GM18873 (cell line): ENCODE measurements around the gene OR4M1.
"Not testable (repeated sequence)": the region's sequence is repeated elsewhere in the genome, so short reads cannot be mapped to it uniquely, and the experiment has no call there.

ENCODE experiments used
- ATAC-seq: cut with Tn5 transposase; IDR thresholded peaks from one replicate; pipeline ENCODE4 v1.9.1; 2021; ENCODE audit warnings: mild to moderate bottlenecking, moderate library complexity, moderate number of reproducible peaks; ENCODE audit not compliant: unreplicated experiment, low FRiP score

OR4M1 gene, protein sequence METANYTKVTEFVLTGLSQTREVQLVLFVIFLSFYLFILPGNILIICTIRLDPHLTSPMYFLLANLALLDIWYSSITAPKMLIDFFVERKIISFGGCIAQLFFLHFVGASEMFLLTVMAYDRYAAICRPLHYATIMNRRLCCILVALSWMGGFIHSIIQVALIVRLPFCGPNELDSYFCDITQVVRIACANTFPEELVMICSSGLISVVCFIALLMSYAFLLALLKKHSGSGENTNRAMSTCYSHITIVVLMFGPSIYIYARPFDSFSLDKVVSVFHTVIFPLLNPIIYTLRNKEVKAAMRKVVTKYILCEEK

DNA sequence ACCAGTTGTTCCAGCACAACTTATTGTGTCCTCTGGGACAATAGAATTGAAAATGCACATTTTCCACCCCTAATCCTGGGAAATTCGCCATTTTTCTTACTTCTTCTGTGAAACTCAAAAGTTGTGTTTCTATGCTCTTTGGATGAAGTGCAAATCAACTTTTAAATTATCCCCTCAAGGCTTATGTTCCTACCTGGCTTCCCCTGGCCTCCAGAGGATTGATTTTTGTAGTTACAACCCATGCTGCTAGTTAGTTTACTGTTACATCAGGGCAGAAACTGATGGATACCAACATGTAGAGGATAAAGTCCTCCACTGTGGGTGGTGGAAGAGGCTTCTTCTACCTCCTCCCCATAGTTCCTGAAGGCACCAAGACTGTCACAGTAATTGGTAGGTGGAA is at the start of gene OR4M1:
TSS of gene OR4M1 (plus strand) at position 301 of the 400 bp plus-strand sequence. CDS start 6,819 bp downstream, outside the sequence.
- ATAC-seq = not testable (repeated sequence)

DNA sequence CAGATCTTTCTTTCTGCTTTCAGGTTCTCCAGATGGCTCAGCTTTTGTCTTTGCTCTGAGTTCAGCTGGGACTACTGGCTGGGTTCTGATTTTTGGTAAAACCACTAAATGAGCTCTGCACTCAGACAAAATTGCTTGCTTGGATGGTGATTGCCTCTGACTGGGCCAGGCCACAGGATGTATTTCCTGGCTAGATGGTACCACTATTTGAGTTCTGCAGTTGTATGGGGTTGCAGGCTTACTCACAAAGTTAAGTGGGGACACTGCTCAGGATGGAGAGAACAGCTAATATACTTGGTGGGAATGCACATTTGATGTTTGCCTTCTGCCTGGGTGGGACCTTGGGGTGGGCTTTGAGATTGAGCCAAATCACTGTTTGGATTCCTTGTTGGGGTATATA is 43.9 kb upstream of the OR4M1 start:
- no peak for ATAC-seq

DNA sequence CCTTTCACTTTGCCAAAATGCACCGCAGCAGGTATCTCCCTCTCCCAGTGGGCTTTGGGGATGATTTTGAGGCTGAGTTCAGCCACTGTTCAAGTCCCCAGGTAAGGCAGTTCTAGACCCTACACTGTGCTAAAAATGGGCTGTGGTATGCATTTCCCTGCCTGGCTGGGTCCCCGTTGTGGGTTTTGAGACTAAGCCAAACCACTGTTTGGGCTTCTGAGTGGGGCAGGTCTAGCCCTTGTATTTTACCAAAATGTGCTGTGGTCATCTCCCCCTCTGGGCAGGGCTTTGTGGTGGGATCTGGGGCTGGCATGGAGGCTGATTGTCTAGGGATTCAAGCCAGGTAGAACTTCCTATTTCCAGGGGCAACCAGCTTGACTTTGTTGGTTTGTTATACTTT is 43.5 kb upstream of the OR4M1 start:
- ATAC-seq = no peak

DNA sequence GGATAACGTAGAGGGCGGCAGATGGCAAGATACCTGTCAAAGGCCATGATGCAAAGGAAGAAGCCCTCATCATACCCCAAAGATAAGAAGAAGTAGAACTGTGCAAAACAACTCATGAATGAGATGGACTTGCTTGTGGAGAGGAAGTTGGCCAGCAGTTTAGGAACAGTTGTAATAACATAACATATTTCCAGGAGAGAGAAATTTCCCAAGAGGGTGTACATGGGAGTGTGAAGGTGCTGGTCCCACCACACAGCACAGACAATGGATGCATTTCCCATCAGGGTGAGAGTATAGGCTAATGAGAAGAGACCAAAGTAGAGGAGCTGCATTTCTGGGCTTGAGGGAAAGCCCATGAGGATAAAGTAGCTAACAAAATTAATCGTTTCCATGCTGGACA is 39.4 kb upstream of the OR4M1 start:
- ATAC-seq = not testable (repeated sequence)

DNA sequence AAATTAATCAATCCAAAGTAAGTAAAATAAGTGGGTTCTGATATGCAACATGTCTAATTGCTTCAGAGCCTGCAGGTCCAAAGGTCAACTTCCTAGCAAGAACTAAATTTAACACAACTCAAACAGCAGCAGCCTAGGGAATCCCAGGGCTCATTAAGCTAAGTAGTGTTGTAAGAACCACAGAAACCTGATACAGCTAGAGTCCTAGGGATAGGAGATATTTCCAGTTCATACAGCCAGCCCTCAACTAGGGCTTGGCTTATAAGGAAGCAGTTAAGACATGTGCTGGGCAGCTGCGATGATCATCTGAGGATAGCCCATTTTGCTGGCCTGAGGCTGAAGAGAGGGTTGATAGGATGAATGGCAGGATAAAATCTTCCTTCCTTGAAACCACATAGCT is 30.0 kb upstream of the OR4M1 start, which contains the start of gene OR4Q3:
TSS of gene OR4Q3 (plus strand) at position 316 of the 400 bp plus-strand sequence.
- no peak for ATAC-seq

DNA sequence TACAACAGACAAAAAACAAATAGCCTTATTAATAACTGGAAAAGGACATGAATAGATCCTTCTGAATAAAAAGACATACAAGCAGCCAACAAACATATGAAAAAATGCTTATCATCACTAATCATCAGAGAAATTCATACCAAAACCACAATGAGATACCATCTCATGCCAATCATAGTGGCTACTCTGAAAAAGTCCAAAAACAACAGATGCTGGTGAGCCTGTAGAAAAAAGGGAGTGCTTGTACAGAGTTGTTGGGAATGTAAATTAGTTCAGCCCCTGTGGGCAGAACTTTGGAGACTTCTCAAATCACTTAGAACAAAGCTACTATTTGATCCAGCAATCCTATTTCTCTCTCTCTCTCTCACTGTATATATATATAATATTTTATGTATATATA is 21.0 kb upstream of the OR4M1 start:
- not testable (repeated sequence) for ATAC-seq

DNA sequence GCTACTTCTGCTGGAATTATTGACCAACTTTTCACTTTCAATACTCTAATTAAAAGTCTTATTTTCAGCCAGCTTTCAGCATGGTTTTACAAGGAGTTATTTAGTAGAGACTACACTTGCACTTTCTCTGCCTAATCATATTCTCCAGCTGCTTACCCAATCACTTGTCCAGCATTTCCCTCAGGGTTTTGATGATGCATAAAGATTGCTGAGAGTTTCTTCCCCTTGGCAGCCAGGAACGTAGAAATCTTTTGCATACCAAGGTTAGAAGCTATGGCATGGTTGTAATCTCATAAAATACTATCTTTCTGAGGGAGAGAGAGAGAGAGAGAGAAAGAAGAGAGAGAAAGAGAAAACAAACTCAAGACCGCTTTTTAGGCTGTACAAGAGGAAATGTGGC is 19.1 kb upstream of the OR4M1 start:
- no peak for ATAC-seq

DNA sequence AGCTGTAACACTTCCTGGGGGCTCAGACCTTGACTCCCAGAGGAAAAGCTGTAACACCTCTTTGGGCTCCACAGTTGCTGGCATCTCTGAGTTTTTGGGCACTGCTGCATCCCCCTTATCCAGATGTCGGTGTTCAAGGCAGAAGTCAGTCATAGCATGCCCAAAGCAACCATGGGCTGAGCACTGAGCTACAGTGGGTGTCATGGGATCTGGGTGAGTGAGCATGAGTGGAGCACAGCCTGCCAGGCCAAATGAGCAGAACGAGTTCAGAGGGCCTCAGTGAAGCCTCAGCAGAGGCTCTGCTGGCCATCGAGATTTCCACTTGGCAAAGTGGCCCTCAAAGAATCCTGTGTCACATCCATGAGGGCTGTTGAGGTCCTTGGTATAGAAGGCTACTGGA is 1.8 kb upstream of the OR4M1 start:
- not testable (repeated sequence) for ATAC-seq

DNA sequence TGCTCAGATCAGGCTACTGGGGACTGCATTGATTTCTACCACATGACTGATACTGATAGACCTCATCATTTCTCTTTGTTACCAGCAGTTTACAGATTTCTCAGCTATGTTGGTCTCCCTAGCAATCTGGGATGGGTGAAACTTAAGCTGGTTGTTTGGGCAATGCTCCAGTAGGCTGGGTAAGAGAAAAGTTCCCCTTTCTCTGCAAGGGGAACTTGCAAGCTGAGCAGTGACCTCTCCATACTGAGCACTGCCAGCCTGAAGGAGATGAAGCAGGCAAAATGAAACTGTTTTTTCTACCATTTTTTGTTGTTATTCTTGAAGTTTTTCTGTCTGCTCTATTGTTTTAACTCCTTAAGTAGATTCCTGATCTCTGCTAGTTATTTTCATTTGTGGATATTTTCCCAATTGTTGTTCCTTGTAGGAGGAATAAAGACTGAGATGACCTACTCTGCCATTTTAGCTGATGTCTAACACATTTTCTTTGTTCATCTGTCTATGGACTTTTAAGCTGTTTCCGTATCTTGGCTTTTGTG is 1.3 kb upstream of the OR4M1 start:
- no peak for ATAC-seq

DNA sequence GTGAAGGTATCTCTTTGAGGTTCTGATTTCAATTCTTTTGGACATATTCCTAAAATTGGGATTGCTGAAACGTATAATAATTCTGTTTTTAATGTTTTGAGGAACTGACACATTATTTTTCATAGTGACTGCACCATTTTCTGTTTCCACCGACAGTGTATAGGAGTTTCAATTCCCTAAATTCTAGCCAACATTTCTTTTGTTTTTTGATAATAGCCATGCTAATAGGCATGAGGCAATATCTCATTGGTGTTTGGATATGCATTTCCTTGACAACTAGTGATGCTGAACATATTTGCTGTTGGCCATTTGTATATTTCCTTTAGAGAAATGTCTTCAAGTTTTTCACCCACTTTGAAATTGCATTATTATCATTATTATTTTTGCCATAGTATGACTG is 850 bp upstream of the OR4M1 start:
- not testable (repeated sequence) for ATAC-seq

DNA sequence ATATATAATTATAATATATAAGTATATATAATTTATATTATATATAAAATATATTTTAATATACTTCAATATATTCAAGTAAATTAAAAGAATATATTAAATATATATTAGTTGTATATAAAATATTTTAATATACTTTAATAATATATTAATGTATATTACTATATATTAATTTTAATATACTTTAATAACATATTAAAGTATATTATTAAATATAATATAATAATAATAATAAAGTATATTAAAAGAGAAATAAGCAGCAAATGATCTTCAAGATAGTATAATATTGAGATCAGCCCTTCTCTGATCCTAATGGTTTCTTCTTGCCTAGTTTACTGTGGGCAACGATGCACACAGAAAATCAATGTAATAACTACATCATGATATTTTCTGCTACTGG is 2.3 kb downstream of the OR4M1 start:
- ATAC-seq = no peak

DNA sequence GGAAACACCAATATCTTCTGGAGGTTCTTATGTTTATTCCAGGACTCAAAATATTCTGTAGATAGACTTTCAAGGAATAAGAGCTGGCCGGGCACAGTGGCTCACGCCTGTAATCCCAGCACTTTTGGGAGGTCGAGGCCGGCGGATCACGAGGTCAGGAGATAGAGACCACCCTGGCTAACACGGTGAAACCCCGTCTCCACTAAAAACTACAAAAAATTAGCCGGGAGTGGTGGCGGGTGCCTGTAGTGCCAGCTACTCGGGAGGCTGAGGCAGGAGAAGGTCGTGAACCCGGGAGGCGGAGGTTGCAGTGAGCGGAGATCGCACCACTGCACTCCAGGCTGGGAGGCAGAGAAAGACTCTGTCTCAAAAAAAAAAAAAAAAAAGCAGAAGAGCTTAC is 12.5 kb downstream of the OR4M1 start:
- ATAC-seq = not testable (repeated sequence)

DNA sequence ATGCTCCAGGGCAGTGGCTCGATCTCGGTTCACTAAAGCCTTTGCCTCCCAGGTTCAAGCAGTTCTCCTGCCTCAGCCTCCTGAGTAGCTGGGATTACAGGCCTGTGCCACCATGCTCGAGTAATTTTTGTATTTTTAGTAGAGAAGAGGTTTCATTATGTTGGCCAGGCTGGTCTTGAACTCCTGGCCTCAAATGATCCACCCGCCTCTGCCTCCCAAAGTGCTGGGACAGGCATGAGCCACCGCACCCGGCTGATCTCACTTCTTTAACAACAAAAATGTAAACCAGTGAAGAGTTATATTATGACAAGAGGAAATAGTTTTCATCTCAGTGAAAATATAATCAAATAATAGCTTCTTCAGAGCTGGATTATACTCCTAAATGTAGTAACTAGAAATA is 14.0 kb downstream of the OR4M1 start:
- ATAC-seq = not testable (repeated sequence)

DNA sequence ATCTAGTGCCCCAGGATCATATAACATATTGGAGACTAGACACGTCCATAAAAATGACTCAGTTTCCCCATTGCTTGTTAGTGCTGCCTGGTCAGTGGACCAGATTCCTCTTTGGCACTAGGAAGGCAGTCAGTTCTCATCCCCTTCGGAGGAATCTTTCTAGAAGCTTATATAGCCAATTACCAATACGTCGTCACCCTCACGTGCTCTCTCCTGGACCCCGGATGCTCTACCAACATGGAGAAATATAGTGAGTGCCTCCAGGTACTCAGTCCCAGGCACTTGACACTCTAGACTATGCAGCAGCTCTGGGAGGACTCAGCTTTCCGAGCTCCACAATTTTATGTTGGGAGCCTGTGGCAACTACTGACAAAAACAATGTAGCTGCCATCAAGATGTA is 14.8 kb downstream of the OR4M1 start:
- not testable (repeated sequence) for ATAC-seq

DNA sequence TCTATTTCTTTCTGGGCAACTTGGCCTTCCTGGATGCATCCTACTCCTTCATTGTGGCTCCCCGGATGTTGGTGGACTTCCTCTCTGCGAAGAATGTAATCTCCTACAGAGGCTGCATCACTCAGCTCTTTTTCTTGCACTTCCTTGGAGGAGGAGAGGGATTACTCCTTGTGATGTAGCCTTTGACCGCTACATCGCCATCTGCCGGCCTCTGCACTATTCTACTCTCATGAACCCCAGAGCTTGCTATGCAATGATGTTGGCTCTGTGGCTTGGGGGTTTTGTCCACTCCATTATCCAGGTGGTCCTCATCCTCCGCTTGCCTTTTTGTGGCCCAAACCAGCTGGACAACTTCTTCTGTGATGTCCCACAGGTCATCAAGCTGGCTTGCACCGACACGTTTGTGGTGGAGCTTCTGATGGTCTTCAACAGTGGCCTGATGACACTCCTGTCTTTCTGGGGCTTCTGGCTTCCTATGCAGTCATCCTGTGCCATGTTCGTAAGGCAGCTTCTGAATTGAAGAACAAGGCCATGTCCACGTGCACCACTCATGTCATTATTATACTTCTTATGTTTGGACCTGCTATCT is 23.3 kb downstream of the OR4M1 start:
- not testable (repeated sequence) for ATAC-seq

DNA sequence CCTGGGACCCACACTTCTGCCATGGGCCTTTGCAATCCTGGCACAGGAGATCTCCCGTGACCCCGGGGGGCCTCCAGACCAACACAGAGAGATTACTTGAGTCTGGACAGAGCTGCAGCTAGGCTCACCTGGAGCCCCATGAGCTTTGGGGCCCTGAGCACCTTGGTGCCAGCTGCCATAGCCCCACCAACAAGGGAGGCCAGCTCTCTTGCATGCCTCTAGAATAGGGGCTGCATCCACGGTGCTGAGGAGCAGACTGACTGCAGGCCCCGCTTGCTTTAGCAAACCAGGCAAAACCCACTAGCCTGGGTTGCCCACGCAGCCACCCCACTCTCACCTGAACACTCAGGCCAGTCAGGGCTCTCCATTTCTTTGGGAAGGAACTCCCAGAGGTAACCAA is 26.6 kb downstream of the OR4M1 start:
- ATAC-seq = no peak

DNA sequence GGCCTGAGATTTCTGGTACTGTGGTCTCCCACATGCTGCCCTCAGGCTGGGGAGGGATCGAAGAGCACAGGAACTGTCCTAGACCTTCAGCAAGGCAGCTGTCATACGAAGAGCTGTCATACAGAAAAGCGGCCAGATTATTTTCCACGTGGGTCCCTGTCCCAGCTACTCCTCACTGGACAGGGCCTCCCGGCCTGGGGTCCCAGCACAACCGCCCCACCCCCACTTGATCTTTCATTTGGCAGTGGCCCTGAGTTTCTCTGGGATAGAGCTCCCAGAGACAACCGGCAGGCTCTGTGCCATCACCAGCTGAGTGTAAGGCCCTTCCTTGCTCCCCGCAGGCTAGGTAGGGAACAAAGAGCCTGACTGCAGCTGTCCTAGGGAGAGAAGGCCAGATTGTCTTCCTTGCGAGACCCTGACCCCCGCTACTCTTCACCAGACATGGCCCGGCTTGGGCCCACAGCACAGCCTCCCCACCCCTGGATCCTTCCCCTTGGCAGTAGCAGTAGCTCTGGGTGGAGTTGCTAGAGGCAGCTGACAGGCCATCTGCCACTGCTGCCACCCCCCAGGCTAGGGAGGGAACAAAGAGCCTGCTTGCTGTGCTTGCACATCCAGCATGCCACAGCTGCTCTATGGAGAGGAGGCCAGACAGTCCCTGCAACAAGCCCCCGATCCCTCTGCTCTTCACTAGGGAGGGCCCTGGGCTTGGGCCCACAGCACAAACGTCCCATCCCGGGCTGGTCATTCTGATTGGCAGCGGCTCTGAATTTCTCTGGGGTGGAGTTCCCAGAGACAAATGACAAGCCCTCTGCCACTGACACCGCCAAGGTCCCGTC is 27.2 kb downstream of the OR4M1 start:
- ATAC-seq = no peak

DNA sequence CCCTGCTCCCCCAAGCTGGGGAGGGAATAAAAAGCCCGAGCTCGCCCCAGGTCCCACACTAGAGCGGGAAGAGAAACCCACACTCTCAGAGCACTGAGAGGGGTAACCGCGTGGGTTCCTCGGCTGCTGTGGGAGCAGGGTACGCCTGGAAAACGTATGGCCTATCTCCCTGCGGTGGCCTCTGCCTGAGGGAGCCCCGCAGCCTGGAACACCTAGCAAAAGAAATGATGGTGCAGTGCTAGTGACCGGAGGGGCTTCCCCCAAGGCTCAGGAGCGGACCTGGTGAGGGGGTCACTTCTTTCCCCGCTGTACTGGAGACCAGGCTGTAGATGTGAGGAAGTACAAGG is 27.8 kb downstream of the OR4M1 start:
- ATAC-seq = no peak

DNA sequence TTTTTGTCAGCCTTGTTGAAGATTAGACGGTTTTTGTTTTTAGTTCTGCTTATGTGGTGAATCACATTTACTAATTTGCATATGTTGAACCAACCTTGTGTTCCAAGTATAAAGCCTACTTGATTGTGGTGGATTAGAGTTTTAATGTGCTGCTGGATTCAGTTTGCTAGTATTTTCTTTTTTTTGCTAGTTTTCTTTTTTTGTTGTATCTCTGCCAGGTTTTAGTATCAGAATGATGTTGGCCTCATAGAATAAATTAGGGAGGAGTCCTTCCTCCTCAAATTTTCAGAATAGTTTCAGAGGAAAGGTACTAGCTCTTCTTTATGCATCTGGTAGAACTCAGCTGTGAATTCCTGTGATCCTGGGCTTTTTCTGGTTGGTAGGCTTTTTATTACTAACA is 30.2 kb downstream of the OR4M1 start, which contains the start of gene OR4N2:
TSS of gene OR4N2 (plus strand) at position 301 of the 400 bp plus-strand sequence. CDS start 23,679 bp downstream, outside the sequence.
- ATAC-seq = not testable (repeated sequence)

DNA sequence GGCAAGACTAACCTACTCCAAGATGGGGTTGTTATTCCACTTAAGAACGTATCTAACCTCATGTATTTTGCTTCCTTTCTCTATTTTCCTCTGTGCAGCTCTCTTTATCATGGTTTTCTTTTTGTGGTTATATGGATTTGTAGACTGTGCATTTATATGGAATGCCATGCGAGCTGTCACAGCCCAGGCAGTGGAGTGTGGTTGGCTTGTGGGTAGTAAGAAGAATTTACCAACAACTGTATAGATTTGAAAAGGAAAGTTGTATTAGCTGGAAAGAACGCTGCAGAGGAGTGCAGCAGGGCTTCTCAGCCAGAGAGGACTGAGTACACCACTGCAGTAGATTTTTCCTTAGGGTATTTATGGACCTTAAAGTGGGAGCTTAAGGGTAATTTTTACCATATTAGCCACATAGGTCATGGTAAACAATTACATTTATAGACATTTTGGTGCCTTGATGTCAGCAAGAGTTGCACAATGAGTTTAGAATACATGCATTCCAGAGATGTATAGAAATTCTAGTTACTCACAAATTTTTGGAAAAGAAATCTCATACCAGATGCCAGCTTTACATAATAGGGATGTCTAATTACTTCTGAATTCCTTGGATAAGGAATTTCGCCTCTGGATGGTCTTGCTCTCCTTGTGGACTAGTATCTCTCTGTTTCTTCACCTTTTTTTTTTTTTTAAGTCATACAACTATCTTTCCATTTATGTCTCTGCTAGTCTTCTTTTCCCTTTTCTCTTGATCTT is 40.0 kb downstream of the OR4M1 start:
- ATAC-seq = not testable (repeated sequence)
